Left ventricle myocardium inferior (tissue), 1 donor: ENCODE results near the gene CBY3. TPM values are rescaled to one million over a fixed set of nuclear protein-coding genes. Genes with fewer than 3 reads are reported as not detected.

Experiments
- DNase-seq: peaks from one replicate; pipeline ENCODE4 v3.0.0-alpha.2; 2020
- H3K27ac ChIP-seq: fragments of 200-600 bp; replicated peaks from 2 replicates; pipeline ENCODE4 v1.8.0; 2021
- H3K27me3 ChIP-seq: fragments of 200-600 bp; 2 replicates; pipeline ENCODE4 v1.8.0; 2021; ENCODE audit warnings: low read depth
- H3K36me3 ChIP-seq: fragments of 200-600 bp; 2 replicates; pipeline ENCODE4 v1.8.0; 2021
- H3K4me1 ChIP-seq: fragments of 200-600 bp; 2 replicates; pipeline ENCODE4 v1.8.0; 2021
- H3K4me3 ChIP-seq: fragments of 200-600 bp; 2 replicates; pipeline ENCODE4 v1.8.0; 2021; ENCODE audit warnings: mild to moderate bottlenecking, moderate library complexity
- H3K9me3 ChIP-seq: fragments of 200-600 bp; replicated peaks from 2 replicates; pipeline ENCODE4 v1.8.0; 2021
- CTCF ChIP-seq: fragments of 200-600 bp; IDR thresholded peaks from 2 replicates; pipeline ENCODE4 v1.8.0; 2021; ENCODE audit warnings: antibody characterized with exemption, mild to moderate bottlenecking, borderline replicate concordance
- intact Hi-C: fragments of 100-400 bp; cut with micrococcal nuclease; formaldehyde crosslinking; loops from one replicate; pipeline ENCODE4 v1.11.0; 2022
- total RNA-seq: library from RNA; stranded (reverse); fragmentation: NEBNext Ultra II Directional; extraction: Animal tissue kit (Norgen Biotek cat#: 25700); gene quantifications from one replicate; pipeline ENCODE4 v1.2.1, GENCODE V29; 2021
- donor health status: DM: no; HTN: yes; CAD: no; lungs with severe emphysema.

The CBY3 gene
- total RNA-seq, 1 donor from 2014 or later = not detected

- Histone ChIP-seq H3K27me3 (no peaks in the 10 kb centered on the region), H3K4me1 (peaks cover 17% of the 10 kb centered on the region), H3K4me3 (no peak overlapping the region), H3K27ac (peak overlapping the region; percentile 25), H3K36me3 (peaks cover 100% of the 10 kb centered on the region), H3K9me3 (no peaks in the 10 kb centered on the region)
- intact Hi-C loops = no loop called here
- DNase-seq = no peak
- no peak for TF ChIP-seq CTCF
Observed at GRCh38 chr5:179724163-179724562, 43.3 kb upstream of the CBY3 start.

- DNase-seq = no peak
- peaks cover 17% of the 10 kb centered on the region for H3K4me1 ChIP-seq
- H3K9me3 ChIP-seq = no peaks in the 10 kb centered on the region
- no peak for TF ChIP-seq CTCF
- no peak overlapping the region for H3K4me3 ChIP-seq
- intact Hi-C loops = no loop called here
- peaks cover 99% of the 10 kb centered on the region for H3K36me3 ChIP-seq
- H3K27ac ChIP-seq = no peak overlapping the region
- H3K27me3 ChIP-seq = no peaks in the 10 kb centered on the region
Observed at GRCh38 chr5:179720222-179720621, 39.4 kb upstream of the CBY3 start.

GRCh38 chr5:179716286-179716685 lies 35.5 kb upstream of the CBY3 start:
- Histone ChIP-seq H3K27me3 (no peaks in the 10 kb centered on the region), H3K27ac (no peak overlapping the region), H3K4me1 (peaks cover 3% of the 10 kb centered on the region), H3K4me3 (no peak overlapping the region), H3K9me3 (no peaks in the 10 kb centered on the region), H3K36me3 (peaks cover 99% of the 10 kb centered on the region)
- no peak for TF ChIP-seq CTCF
- intact Hi-C loops = no loop called here
- no peak for DNase-seq

GRCh38 chr5:179700401-179700918 lies 19.6 kb upstream of the CBY3 start:
- peak overlapping the region; percentile 94 for H3K27ac ChIP-seq
- H3K9me3 ChIP-seq = no peaks in the 10 kb centered on the region
- intact Hi-C loops = no loop called here
- no peaks in the 10 kb centered on the region for H3K27me3 ChIP-seq
- peaks cover 8% of the 10 kb centered on the region for H3K36me3 ChIP-seq
- DNase-seq = no peak
- TF ChIP-seq CTCF = no peak
- peaks cover 79% of the 10 kb centered on the region for H3K4me1 ChIP-seq
- H3K4me3 ChIP-seq = peak overlapping the region; percentile 89

GRCh38 chr5:179699616-179700237 lies 18.9 kb upstream of the CBY3 start:
- no peak for DNase-seq
- H3K4me1 ChIP-seq = peaks cover 72% of the 10 kb centered on the region
- no peaks in the 10 kb centered on the region for H3K9me3 ChIP-seq
- H3K27ac ChIP-seq = peak overlapping the region; percentile 94
- no peaks in the 10 kb centered on the region for H3K27me3 ChIP-seq
- intact Hi-C loops = no loop called here
- no peak for TF ChIP-seq CTCF
- peak overlapping the region; percentile 89 for H3K4me3 ChIP-seq
- peaks cover 4% of the 10 kb centered on the region for H3K36me3 ChIP-seq
